ENCODE measurements around the gene JPH3.
"Not testable (repeated sequence)": the region's sequence is repeated elsewhere in the genome, so short reads cannot be mapped to it uniquely, and the experiment has no call there.

JPH3 gene

DNA sequence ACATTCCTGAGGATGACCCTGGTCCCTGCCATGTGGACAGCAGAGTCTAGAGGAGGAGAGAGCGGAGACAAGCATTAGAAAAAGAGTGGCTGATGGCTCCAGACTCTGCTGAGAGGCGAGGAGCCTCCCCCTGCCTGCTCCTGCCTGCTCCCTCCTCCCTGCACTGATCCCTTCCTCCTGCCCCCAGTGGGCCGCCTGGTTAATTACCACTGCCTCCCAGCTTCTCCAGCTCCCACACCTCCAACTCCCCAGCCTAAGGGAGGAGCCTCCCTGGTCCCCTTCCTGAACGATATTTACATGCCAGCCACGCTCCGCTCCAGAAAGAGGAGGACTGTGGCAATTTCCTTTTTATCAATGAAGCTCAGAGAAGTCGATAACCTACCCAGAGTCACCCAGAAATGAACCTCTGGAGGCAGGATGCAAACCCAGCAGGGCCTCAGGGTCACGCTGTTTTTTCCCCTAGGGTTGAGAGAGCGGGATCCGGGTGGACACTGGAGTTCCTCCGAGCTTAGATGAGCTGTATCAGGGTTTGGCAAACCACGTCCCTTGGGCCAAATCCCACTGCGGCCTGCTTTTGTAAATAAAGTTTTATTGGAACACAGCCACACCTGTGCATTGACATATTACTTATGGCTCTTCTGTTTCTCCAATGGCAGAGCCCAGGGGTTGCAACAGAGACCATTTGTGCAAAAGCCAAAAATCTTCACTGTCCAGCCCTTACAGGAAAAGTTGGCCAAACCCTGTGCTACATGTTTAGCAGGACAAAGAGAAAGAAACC is 27.1 kb upstream of the JPH3 start:
- DNase-seq (ENCODE audit: low read depth in 2 of 2): no peak

DNA sequence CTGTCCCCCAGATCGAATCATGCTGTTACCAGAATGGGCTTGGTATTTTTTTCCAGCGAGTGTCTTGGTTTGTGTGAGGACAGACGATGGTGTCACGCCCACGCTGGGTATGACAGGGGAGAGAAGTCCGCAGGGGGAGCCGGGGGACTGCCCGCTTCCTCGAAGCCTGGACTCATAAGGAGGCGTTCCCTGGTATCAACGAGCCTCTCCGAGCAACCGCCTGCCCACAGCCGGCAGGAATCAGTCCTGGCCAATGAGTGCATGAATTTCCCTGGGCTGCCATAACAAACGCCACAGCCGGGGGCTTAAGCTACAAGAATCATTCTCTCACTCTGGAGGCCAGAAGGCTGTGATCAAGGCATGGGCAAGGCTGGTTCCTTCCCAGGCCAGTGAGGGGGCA is 26.1 kb upstream of the JPH3 start:
- no peak for DNase-seq (ENCODE audit: low read depth in 2 of 2)

DNA sequence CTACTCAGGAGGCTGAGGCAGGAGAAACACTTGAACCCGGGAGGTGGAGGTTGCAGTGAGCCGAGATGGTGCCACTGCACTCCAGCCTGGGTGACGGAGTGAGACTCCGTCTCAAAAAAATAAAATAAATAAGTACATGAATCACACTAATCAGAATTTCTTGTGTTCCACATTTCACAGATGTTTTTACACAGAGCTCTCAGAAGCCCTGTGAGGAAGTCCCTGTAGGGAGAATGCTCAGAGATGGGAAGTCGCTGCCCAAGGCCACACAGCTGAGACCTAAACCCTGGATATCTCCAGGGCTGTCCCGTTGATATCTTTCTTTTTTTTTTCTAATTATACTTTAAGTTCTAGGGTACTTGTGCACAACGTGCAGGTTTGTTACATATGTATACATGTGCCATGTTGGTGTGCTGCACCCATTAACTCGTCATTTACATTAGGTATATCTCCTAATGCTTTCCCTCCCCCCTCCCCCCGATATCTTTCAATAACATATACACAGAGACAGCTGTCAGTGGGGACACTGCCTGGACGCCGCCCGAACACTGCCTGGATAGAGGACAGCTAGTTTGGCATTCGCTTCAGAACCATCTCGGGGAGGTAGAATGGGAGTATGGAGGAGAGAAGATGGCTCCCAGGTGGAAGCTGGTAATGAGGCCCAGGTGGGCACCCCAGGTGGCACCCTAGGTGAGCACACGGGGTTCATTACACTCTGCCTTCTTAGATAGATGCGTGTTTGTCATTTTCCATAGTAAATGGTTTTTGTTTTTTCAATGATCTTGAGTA is 24.0 kb upstream of the JPH3 start:
- DNase-seq (ENCODE audit: low read depth in 2 of 2): not testable (repeated sequence)

DNA sequence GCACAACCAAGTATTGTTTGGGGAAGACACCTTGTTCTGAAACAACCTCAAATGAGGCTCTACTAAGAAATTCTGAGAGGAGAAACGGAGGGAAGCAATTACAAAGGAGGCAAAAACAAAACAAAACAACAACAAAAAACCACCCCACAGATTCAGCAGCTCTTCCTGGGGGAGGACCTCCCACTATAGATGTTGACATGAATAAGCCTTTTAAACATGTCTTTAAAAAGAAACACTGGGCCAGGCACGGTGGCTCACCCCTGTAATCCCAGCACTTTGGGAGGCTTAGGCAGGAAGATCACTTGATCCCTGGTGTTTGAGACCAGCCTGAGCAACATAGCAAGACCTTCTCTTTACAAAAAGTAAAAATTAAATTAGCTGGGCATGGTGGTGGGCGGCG is 22.6 kb upstream of the JPH3 start:
- DNase-seq (ENCODE audit: low read depth in 2 of 2): no peak

DNA sequence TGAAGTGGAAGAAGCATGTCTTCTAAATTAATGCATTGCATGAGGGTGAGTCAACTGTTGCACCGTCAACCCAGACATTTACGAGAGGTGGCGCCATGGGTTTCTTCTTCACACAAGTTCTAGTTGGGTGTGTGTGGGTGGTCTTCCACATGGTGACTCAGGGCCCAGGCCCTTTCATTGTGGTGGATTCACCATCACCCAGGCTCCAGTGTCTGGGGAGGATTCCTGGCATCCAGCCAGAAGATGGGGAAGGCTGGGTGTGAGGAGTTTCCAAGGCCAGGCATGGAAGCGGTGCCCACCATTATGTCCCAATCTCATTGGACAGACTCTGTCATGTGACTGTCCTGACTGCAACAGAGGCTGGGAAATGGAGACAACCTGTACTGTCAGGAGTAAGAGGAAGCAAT is 21.4 kb upstream of the JPH3 start:
- DNase-seq (ENCODE audit: low read depth in 2 of 2): no peak

DNA sequence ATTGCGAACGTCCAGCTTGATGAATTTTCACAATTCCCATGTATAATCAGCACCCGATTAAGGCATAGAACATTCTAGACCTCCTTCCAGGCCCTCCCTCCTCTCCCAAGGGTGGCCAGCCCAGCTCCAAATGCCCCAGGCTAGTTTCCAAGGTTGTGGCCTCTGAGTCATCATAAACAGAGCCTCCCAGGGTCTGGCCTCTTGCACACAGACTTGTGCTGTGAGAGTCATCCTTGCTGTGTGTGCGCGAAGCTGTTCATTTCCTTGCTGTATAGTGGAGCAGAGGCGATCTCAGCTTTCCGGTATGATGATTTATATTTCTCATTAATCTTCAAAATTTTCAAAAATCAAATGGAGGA is 20.5 kb upstream of the JPH3 start:
- no peak for DNase-seq (ENCODE audit: low read depth in 2 of 2)

DNA sequence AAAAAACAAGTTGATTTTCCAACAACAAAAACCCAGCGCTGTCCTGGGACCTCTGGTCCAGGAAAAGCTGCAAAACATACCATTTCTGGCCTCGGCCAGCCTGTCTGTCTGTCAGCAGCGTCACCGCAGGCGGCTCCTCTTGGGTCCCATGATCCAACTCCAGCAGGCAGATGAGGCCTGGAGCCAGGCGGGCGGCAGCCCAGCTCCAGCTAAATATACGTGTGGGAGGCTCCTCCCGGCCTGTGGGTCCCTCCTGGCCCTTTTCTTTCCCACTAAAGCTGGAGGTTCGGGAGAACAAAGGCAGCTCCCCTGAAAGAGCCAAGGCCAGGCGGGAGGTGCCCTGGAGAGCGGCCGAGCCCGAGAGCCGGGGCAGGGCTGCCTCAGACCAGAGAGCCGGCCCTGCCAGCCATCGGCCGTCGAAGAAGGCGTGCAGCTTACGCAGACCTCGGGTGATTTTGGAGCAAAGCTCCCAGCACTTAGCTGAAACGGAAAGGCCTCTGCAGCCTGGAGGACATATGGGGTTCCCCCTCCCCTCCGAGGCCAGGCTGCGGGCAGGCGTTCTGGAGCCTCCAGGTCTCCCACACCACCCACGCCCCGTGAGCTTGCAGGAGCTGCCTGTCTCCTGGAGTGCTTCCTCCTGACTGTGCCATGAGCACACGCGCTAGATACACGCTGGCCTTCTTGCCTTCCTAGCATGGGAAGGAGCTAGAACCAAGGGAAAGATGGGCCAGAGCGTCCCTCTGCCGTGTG is 19.9 kb upstream of the JPH3 start:
- DNase-seq (ENCODE audit: low read depth in 2 of 2): no peak

DNA sequence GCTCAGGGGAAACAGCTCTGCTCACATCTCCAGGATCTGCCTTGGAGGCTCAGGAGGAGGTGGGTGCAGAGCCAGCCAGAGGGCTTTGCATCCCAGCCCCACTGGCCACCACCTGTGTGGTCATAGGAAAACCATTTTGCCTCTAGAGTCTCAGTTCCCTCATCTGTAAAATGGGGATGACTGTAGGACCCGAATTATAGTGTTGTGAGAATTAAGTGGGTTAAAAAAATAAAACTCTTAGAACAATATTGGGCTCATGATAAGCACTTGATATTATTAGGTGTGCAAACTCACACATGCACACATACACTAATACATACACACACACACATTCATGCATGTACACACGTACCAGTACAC is 19.4 kb upstream of the JPH3 start:
- DNase-seq (ENCODE audit: low read depth in 2 of 2): no peak

DNA sequence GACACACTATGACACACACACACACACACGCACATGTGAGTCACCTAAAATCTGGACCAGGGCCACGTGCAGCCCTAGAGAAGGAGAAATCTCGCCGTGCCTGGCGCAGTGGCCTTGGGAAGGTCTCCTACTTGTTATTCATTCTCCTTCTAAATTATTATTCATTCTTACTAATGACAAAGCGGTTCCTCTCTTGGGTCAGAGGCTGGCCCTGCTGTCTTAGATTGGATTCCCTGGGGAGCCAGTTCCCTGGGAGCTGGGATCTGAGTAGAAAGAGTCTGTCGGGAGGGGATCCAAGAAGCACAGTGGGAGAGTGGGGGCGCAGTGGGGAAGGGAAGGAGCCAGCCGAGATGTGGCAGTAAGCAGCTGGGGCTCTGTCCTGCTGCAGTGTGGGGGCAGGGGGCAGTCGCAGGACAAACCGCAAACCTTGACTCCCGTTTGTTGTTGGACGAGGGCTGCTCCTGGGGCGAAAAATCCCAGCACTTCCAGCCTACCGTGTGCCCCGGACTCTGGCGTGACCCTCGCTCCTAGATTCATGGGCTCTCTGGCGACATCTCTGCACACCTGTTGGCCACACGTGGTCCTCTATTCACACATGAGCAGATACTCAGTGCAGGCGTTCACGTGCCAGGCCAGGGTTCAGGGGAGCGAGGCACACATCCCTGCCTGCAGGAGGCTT is 18.7 kb upstream of the JPH3 start:
- DNase-seq (ENCODE audit: low read depth in 2 of 2): no peak

DNA sequence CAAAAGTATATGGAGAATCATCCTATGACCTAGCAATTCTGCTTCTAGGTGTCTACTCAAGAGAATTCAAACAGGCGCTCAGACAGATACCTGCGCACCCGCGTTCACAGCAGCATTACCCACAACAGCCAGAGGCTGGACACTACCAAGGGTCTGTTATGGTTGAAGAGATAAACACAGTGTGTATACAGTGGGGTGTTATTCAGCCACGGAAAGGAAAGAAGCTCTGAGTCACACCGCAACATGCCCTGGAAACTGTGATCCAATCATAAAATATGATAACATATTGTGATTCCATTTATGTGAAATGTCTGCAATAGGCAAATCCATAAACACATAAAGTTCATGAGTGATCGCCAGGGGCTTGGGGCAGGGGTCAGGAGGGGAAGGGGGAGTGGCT is 18.0 kb upstream of the JPH3 start:
- DNase-seq (ENCODE audit: low read depth in 2 of 2): no peak

DNA sequence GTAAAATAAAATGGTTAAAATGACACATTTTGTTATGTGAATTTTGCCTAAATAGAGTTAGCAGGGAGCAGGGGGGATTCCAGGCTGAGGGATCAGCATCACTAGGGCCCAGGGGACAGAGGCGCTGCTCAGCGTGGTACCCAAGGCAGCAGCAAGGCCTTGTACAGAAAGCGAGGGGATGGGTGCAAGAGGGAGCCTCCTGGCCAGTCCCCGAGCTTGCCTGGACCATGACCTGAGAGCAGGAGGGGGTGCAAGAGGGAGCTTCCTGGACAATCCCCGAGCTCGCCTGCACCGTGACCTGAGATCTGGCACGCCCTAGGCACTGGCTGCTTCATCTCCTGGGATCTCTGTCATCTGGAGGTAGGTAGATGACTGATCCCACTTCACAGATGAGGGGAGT is 17.3 kb upstream of the JPH3 start:
- DNase-seq (ENCODE audit: low read depth in 2 of 2): no peak

DNA sequence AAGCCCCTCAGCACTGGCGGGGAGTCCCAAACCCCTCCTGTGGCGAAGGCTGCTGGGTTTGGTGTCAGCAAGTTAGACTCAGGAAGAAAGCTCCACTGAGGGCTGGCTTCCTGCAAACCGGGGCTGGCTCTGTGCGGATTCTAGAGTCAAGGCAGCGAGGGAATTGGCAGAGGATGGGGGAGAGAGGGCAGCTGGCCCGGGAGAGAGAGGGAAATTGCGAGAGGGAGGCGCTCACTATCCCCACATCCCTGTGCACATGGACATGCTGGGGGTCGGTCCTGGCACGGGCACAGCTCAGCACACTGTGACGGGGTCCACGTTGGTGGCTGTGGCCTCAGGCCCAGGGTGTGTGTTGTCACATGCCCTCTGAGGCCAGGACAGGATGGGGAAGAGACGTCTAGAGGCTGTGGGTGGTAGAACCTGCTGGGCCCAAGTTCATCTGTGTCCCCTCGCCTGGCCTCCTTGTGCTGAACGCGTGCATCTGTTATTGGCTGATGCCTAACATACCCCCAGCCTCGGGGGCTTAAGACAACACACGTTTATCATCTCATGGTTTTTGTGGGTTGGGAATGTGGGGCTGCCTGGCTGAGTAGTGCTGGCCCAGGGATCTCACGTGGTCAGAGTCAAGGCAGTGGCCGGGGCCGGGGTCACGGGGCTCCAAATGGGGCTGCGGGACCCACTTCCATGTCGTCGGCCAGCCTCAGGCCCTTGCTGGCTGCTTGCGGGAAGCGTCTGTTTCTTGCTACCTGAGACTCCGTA is 16.7 kb upstream of the JPH3 start:
- no peak for DNase-seq (ENCODE audit: low read depth in 2 of 2)

DNA sequence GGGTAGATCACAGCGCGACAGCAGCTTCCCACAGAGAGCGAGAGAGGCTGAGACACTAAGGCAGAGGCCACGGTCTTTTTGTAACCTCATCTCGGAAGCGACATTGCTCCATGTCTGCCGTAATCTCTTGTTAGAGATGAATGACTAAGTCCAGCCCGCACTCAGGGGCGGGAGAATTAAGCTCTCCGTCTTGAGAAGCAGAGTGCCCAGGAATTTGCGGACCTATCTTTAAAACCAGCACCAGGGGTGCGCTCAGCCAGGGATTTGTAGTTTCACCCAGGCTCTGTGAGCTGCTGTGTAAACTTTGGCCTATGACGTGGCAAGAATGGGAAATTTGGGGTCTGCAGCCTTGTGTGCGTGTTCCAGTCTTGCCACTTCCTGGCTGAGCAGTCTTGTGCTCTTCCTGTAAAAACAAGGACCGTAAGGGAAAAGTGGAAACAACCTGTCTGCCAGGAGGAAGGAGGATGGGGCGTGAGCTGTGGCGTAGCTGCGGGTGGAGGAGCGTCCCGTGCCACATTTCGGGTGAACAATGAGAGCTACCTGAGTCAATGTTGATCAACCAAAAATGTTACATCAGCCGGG is 16.0 kb upstream of the JPH3 start:
- no peak for DNase-seq (ENCODE audit: low read depth in 2 of 2)

DNA sequence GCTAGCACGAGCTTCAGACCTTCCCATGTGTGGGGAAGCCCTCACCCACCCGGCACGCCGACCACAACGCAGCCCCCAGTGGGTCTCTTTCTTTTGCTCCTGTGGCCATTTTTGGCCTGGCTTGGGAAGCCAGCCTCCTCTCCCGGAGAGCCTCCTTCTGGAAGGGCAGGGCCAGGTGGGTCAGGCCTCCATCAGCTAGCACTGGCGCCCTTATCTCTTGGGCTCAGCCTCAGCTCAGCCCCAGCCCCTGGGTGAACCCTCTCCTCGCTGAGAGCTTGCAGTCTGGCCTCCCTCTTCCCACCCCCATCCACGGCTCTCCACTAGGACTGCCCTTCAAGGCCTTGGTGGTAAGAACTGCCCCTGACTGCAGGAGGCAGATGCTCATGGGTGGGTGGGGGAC is 14.7 kb upstream of the JPH3 start:
- no peak for DNase-seq (ENCODE audit: low read depth in 2 of 2)

DNA sequence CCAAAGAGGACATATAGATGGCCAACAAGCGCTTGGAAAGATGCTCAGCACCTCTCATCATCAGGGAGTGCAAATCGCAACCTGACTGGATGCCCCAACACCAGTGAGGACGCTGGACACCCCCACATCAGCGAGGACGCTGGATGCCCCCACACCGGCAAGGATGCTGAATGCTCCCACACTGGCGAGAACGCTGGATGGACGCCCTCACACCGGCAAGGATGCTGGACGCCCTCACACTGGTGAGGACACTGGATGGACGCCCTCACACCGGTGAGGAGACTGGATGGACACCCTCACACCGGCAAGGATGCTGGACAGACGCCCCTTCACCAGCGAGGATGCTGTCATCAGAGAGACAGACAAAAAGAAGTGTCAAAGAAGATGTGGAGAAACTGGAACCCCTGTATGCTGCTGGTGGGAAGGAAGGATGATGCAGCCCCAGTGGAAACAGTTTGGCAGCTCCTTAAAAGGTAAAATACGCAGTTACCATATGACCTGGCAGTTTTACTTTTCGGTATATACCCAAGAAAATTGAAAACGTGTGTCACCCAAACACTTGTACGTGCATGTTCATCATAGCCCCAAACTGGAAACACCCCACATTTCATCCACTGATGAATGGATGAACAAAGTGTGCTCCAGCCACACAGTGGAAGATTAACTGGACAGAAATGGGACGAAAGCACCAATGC is 10.1 kb upstream of the JPH3 start:
- no peak for DNase-seq (ENCODE audit: low read depth in 2 of 2)

DNA sequence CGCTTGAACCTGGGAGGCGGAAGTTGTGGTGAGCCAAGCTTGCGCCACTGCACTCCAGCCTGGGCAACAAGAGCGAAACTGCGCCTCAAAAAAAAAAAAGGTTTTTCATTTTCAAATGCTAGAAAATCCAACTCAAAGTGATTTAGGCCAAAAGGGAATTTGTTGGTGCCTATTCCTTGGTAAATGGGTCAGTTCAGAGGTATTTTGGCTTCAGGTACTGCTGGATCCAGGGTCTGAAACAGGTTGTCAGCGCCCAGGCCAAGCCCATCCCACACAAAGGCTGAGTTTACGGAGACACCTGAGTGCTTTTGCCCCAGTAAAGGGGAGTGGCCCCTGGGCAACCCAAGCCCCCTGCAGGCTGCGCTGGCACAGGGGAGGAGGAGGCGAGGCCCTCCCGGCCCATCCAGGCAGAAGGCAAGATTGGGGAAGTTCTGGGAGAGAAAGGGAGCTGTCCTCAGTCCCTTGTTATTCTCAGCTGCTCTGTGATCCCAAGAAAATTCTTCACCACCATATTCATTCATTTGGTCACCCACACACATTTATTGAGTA is 8.5 kb upstream of the JPH3 start:
- no peak for DNase-seq (ENCODE audit: low read depth in 2 of 2)

DNA sequence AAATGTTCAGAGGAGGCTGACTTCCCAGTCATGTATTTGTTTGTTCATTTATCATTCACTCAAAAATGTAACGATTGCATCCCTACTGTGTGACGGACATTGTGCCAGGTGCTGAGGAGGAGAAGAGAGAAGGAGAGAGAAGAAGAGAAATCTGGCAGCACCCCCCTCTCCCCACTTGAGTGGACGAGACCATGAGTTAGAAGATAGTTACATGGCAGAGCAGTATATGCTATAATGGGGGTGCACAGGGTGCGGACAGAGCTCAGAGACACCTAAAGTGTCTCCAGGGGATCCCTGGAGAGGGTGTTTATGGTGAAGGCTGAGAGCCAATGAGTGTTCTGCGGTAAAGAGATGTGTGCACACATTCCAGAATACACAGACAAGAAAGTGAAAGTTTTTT is 6.6 kb upstream of the JPH3 start:
- DNase-seq (ENCODE audit: low read depth in 2 of 2): no peak

DNA sequence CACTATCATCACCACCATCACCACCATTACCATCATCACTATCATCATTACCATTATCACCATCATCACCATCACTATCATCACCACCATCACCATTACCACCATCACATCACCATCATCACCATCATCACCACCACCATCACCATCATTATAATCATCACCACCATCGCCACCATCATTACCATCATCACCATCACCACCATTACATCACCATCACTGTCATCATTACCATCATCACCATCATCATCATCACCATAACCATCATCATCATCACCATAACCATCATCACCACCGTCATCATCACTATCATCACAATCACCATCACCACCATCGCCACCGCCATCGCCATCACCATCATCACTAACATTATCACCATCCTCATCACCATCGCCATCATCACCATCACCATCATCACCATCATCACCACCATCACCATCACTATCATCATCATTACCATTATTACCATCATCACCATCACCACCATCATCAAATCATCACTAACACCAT is 4.9 kb upstream of the JPH3 start:
- no peak for DNase-seq (ENCODE audit: low read depth in 2 of 2)

DNA sequence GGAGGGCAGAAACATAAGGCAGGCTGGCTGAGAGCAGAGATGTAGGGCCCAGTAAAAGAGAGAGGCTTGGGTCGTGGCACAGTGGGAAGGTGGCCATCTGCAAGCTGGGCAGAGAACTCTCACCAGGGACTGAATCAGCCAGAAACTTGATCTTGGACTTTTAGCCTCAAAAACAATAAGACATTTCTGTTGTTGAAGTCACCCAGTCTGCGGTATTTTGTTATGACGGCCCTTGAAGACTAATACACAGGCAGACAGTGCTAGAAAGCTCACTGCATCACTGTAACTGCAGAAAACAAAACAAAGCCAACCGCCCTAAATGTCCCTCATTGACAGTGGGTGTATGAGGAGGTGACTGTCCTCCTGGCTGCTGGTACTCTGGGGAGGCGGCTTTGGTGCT is 3.9 kb upstream of the JPH3 start:
- DNase-seq (ENCODE audit: low read depth in 2 of 2): no peak

DNA sequence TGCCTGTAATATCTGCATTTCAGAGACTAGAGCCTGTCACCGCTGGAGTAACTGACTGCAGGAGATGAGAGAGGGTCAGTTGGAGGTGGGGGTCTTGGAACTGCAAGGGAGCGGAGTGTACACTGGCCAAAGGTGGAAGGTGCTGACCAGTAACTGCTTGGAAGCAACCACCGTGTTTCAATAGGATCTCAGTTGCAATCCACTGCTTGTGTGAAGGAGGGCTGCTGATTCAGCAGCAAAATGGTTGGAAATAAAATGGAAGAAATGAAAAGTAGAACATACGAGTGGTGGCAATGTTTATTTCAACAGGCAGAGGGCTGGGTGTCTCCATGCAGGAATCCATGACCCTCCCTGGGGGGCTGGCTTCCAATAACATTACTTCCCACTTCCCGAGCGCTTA is 2.1 kb upstream of the JPH3 start:
- DNase-seq (ENCODE audit: low read depth in 2 of 2): no peak

All from stimulated activated CD4-positive, alpha-beta T cell treated with anti-CD3 and anti-CD28 coated beads, Interleukin-15, amount 100 ng/mL, for 48 hours (primary cell).